Activated T-cell treated with anti-CD3 and anti-CD28 coated beads, Interleukin-2, amount 50 U/mL, for 72 hours (primary cell): Measurements from ENCODE around the gene LRRC8D. TPM values are rescaled to one million over a fixed set of nuclear protein-coding genes. Genes with fewer than 3 reads are reported as not detected.

Experiments used
- ATAC-seq, 2 donors: fragments of 150-1000 bp; cut with Tn5 transposase; replicated peaks in 1 of 2; 2 replicates each; pipeline ENCODE4 v1.10.0; 2021; ENCODE audit warnings: moderate library complexity in 2 of 2, mild to moderate bottlenecking in 1 of 2
- DNase-seq, 2 donors: peaks; one replicate each; pipeline ENCODE4 v3.0.0; 2021 to 2022; ENCODE audit warnings: mixed read lengths in 1 of 2
- H3K27ac Mint-ChIP-seq: one replicate; pipeline ENCODE4 v1.8.0; 2022; ENCODE audit warnings: mild to moderate bottlenecking, moderate library complexity, mixed read lengths
- H3K27me3 Mint-ChIP-seq: one replicate; pipeline ENCODE4 v1.8.0; 2022; ENCODE audit warnings: low read depth, mixed read lengths
- H3K36me3 Mint-ChIP-seq, 2 donors: one replicate each; pipeline ENCODE4 v1.8.0; 2022; ENCODE audit warnings: mixed read lengths in 2 of 2, mild to moderate bottlenecking in 1 of 2; ENCODE audit not compliant: insufficient read depth in 2 of 2
- H3K4me1 Mint-ChIP-seq: one replicate; pipeline ENCODE4 v1.8.0; 2022; ENCODE audit warnings: low read depth, mixed read lengths
- H3K4me3 Mint-ChIP-seq, 2 donors: one replicate each; pipeline ENCODE4 v1.8.0; 2022; ENCODE audit warnings: mild to moderate bottlenecking in 2 of 2, mixed read lengths in 2 of 2, moderate library complexity in 2 of 2
- H3K9me3 Mint-ChIP-seq, 2 donors: one replicate each; pipeline ENCODE4 v1.8.0; 2022; ENCODE audit warnings: mixed read lengths in 2 of 2
- total RNA-seq, 2 donors: library from RNA; stranded (reverse); gene quantifications; one replicate each; pipeline ENCODE4 v1.2.3, GENCODE V29; 2022

LRRC8D gene
- total RNA-seq, 2 donors from 2014 or later: 29.2 to 44.8 TPM

DNA sequence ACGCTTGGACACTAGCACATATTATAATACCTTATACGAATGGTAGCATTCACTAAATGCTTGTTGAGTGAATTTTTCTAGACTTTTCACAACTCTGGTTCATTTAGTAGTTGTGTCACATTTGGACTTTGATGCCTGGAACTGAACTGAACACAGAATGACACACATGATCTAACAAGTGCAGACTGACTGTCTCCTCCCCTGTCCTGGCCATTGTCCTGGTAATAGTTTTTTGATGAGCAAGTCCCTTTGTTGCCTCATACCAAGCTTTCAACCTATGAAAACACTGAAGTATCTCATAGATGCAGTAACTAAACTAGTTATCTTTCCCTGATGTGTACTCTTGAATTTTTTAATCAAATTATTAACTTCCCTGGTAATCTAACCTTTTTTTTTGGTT lies 66.4 kb downstream of the LRRC8D start:
- Mint-ChIP-seq H3K4me1 (peaks cover 25% of the 10 kb centered on the region), H3K36me3 (peaks cover 0 to 14% of the 10 kb centered on the region in 2 donors), H3K4me3 (no peak overlapping the region), H3K9me3 (peaks cover 0 to 5% of the 10 kb centered on the region in 2 donors), H3K27ac (no peak overlapping the region), H3K27me3 (no peaks in the 10 kb centered on the region)
- ATAC-seq (no peak), DNase-seq (no peak)

GRCh38 chr1:89887713-89888112 lies 66.9 kb downstream of the LRRC8D start:
- peaks cover 0 to 10% of the 10 kb centered on the region in 2 donors for H3K36me3 Mint-ChIP-seq
- H3K9me3 Mint-ChIP-seq: peaks cover 0 to 2% of the 10 kb centered on the region in 2 donors
- no peak for DNase-seq
- no peaks in the 10 kb centered on the region for H3K27me3 Mint-ChIP-seq
- H3K4me1 Mint-ChIP-seq: peaks cover 21% of the 10 kb centered on the region
- no peak overlapping the region for H3K4me3 Mint-ChIP-seq
- no peak overlapping the region for H3K27ac Mint-ChIP-seq
- no peak for ATAC-seq

GRCh38 chr1:89888480-89889322 lies 67.9 kb downstream of the LRRC8D start:
- peaks cover 0 to 6% of the 10 kb centered on the region in 2 donors for H3K36me3 Mint-ChIP-seq
- no peak for DNase-seq
- H3K27ac Mint-ChIP-seq: no peak overlapping the region
- H3K4me1 Mint-ChIP-seq: peaks cover 12% of the 10 kb centered on the region
- H3K4me3 Mint-ChIP-seq: no peak overlapping the region
- H3K27me3 Mint-ChIP-seq: no peaks in the 10 kb centered on the region
- no peak for ATAC-seq
- H3K9me3 Mint-ChIP-seq: no peaks in the 10 kb centered on the region

- H3K9me3 Mint-ChIP-seq: no peaks in the 10 kb centered on the region
- ATAC-seq (no peak), DNase-seq (no peak)
- H3K4me3 Mint-ChIP-seq: no peak overlapping the region
- no peaks in the 10 kb centered on the region for H3K27me3 Mint-ChIP-seq
- peaks cover 10% of the 10 kb centered on the region for H3K4me1 Mint-ChIP-seq
- H3K27ac Mint-ChIP-seq: no peak overlapping the region
- peaks cover 0 to 6% of the 10 kb centered on the region in 2 donors for H3K36me3 Mint-ChIP-seq
These were observed 68.4 kb downstream of the LRRC8D start for GRCh38 chr1:89889323-89889615.

GRCh38 chr1:89890085-89890752 lies 69.4 kb downstream of the LRRC8D start:
- Mint-ChIP-seq H3K36me3 (peaks cover 0 to 6% of the 10 kb centered on the region in 2 donors), H3K27me3 (no peaks in the 10 kb centered on the region), H3K4me1 (peaks cover 10% of the 10 kb centered on the region), H3K4me3 (no peak overlapping the region), H3K27ac (peak overlapping the region; percentile 65), H3K9me3 (no peaks in the 10 kb centered on the region)
- no peak for ATAC-seq
- no peak for DNase-seq

GRCh38 chr1:89892816-89893215 lies 72.0 kb downstream of the LRRC8D start:
- Mint-ChIP-seq H3K9me3 (no peaks in the 10 kb centered on the region), H3K27ac (no peak overlapping the region), H3K36me3 (peaks cover 0 to 6% of the 10 kb centered on the region in 2 donors), H3K27me3 (no peaks in the 10 kb centered on the region), H3K4me3 (no peak overlapping the region), H3K4me1 (peaks cover 18% of the 10 kb centered on the region)
- DNase-seq (no peak), ATAC-seq (no peak)

GRCh38 chr1:89894210-89895201 lies 73.7 kb downstream of the LRRC8D start:
- Mint-ChIP-seq H3K4me3 (no peak overlapping the region), H3K4me1 (peaks cover 18% of the 10 kb centered on the region), H3K27ac (no peak overlapping the region)

DNA sequence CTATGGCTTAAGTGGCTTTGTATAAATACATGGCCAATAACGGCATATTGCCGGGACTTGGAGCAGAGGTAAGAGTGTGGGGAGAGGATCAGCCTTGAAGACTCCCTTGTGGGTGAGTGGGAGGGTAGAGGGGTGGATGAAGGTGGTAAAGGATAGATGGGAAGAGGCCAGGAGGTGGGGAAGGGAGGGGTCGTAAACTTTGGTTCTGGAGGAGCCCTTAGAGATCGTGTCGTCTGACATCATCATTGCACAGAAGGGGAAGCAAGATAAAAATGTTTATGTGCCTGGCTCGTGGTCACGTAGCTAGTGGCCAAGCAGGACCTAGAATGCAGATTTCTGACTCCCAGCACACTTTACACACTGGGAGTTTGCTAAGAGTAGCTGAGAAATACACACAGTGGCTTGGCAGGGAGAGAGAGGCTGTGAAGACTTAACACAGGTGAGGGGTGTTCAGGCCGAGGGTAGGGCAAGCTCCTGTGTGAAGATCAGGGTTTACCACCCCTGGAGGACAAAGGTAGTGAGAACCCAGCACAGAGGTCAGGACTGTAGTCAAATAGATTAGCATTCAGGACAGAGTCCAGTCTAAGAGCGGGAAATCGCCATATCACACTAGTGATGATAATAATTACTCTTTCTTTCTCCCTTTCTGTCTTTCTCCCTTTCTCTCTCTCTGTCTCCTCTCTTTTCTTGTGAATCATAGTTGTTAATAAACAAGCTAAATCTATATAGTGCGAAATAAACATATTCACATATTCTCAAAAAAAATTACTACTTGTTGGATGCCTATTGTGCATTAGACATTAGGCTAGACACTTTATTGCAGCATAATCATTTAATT lies 75.5 kb downstream of the LRRC8D start:
- Mint-ChIP-seq H3K4me3 (no peak overlapping the region), H3K36me3 (peaks cover 0 to 2% of the 10 kb centered on the region in 2 donors), H3K9me3 (no peaks in the 10 kb centered on the region), H3K27ac (peak overlapping the region; percentile 8), H3K27me3 (no peaks in the 10 kb centered on the region), H3K4me1 (peaks cover 23% of the 10 kb centered on the region)
- ATAC-seq (no peak), DNase-seq (no peak)

More at GRCh38 chr1:89894210-89895201, 73.7 kb downstream of the LRRC8D start:
- H3K27me3 Mint-ChIP-seq: no peaks in the 10 kb centered on the region
- H3K9me3 Mint-ChIP-seq: no peaks in the 10 kb centered on the region
- ATAC-seq (no peak), DNase-seq (no peak)
- H3K36me3 Mint-ChIP-seq: peaks cover 0 to 6% of the 10 kb centered on the region in 2 donors

DNA sequence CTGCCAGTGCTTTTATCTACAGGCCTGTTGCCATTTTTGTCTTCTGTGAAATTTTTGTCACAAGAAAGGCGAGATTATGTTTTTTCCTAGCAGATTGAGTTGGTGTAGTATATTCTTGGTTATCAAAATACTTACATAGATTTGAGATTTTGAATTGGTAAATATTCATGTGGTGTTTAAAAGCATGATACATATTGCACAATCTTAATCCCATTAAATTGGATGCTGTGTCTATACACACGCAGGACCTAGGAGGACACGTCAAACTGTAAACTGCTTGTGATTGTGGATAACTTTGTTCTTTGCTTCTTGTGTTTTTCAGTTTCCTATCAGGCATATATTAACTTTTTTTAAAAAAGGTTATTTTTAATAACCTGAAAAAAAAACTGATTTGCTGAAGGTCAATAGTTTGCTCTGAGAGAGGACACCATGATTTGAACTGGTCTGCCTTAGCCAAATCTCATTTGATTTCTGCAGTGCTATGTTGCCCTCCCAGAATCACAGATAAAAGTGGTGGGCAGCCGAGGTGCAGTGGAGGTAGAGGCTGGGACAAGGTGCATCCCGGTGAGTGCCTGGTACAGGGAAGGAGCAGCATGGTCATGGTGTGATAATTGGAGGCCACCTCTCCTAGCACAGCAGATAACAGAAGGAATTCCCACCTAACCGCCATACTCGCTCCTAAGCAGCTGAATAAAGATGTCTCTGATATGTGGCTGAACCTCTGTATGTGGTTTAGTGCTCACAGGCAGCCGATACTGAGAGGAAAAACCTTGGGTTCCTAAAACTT lies 76.7 kb downstream of the LRRC8D start:
- H3K4me3 Mint-ChIP-seq: no peak overlapping the region
- no peak for DNase-seq
- peaks cover 15% of the 10 kb centered on the region for H3K4me1 Mint-ChIP-seq
- ATAC-seq: no peak
- no peak overlapping the region for H3K27ac Mint-ChIP-seq
- H3K9me3 Mint-ChIP-seq: no peaks in the 10 kb centered on the region
- H3K36me3 Mint-ChIP-seq: peaks cover 0 to 2% of the 10 kb centered on the region in 2 donors
- no peaks in the 10 kb centered on the region for H3K27me3 Mint-ChIP-seq

GRCh38 chr1:89898150-89898549 lies 77.3 kb downstream of the LRRC8D start:
- H3K9me3 Mint-ChIP-seq: no peaks in the 10 kb centered on the region
- no peaks in the 10 kb centered on the region for H3K27me3 Mint-ChIP-seq
- DNase-seq (no peak), ATAC-seq (no peak)
- H3K4me3 Mint-ChIP-seq: no peak overlapping the region
- H3K36me3 Mint-ChIP-seq: no peaks in the 10 kb centered on the region
- no peak overlapping the region for H3K27ac Mint-ChIP-seq
- peaks cover 21% of the 10 kb centered on the region for H3K4me1 Mint-ChIP-seq

GRCh38 chr1:89898695-89899470 lies 78.1 kb downstream of the LRRC8D start:
- Mint-ChIP-seq H3K4me1 (peaks cover 24% of the 10 kb centered on the region), H3K4me3 (no peak overlapping the region), H3K36me3 (no peaks in the 10 kb centered on the region), H3K9me3 (no peaks in the 10 kb centered on the region), H3K27me3 (no peaks in the 10 kb centered on the region), H3K27ac (no peak overlapping the region)
- ATAC-seq: no peak
- no peak for DNase-seq
